Breast epithelium (tissue), 3 donors: ENCODE results near the gene MYBL2.

Experiments used
- CTCF ChIP-seq, 3 donors: fragments of 450-650 bp; IDR thresholded peaks; one replicate each; pipeline ENCODE4 v1.5.1; 2016 to 2017; ENCODE audit warnings: antibody characterized with exemption in 3 of 3, mild to moderate bottlenecking in 3 of 3, moderate library complexity in 3 of 3
- POLR2A ChIP-seq: fragments of 450-650 bp; IDR thresholded peaks from one replicate; pipeline ENCODE4 v1.6.1; 2016; ENCODE audit warnings: antibody characterized with exemption, mild to moderate bottlenecking, moderate library complexity
- POLR2AphosphoS5 ChIP-seq, 3 donors: sonication (generic); formaldehyde crosslinking; IDR thresholded peaks; one replicate each; pipeline ENCODE4 v1.6.1; 2017; ENCODE audit warnings: antibody characterized with exemption in 3 of 3

- TF ChIP-seq CTCF (IDR thresholded peaks at IDR 0.05) (no peak), POLR2A (no peak), POLR2AphosphoS5 (IDR thresholded peaks at IDR 0.05) (no peak)
These were observed 15.1 kb downstream of the MYBL2 start for GRCh38 chr20:43681991-43682410.
